K562 (cell line): ENCODE data around the gene HLA-DOA.

Source experiments
- BHLHE40 ChIP-seq: IDR thresholded peaks from 2 replicates; pipeline ENCODE4 v1.6.1; 2011; ENCODE audit warnings: low read length, improper control_type of control experiment
- CTBP1 ChIP-seq: fragments of 450-650 bp; IDR thresholded peaks from 2 replicates; pipeline ENCODE4 v1.6.1; 2016; ENCODE audit warnings: borderline replicate concordance
- NCOA2 ChIP-seq, 2 experiments: fragments of 450-650 bp; IDR thresholded peaks; 2 replicates each; pipeline ENCODE4 v1.6.1; 2018; ENCODE audit warnings: mild to moderate bottlenecking in 2 of 2, moderate library complexity in 1 of 2; ENCODE audit not compliant: partially characterized antibody in 2 of 2
- PHB2 ChIP-seq: fragments of 450-650 bp; IDR thresholded peaks from 2 replicates; pipeline ENCODE4 v1.6.1; 2017; ENCODE audit warnings: low read depth
- RAD21 ChIP-seq, 2 experiments: fragments of 250-450 bp in 1 of 2; fragments of 450-650 bp in 1 of 2; sonication (Bioruptor Pico) in 1 of 2; formaldehyde crosslinking in 1 of 2; IDR thresholded peaks in 1 of 2; conservative IDR thresholded peaks in 1 of 2; 2 replicates each; pipeline versions ENCODE4 v1.4.0 to v1.8.0; 2020 to 2022; ENCODE audit warnings: mild to moderate bottlenecking in 2 of 2, moderate library complexity in 1 of 2
- ZNF133 ChIP-seq: fragments of 250-450 bp; sonication (Bioruptor Pico); IDR thresholded peaks from 2 replicates; pipeline ENCODE4 v1.4.0; 2020; ENCODE audit warnings: mild to moderate bottlenecking
- ZNF668 ChIP-seq: fragments of 250-450 bp; sonication (Bioruptor Pico); IDR thresholded peaks from 2 replicates; pipeline ENCODE4 v1.8.0; 2022; ENCODE audit warnings: mild to moderate bottlenecking, inconsistent platforms
- ZSCAN32 ChIP-seq: fragments of 450-650 bp; formaldehyde crosslinking; IDR thresholded peaks from 2 replicates; pipeline ENCODE4 v1.4.0; 2020; ENCODE audit warnings: mild to moderate bottlenecking, moderate library complexity

GRCh38 chr6:32970413-32971241 is 38.8 kb downstream of the HLA-DOA start:
- TF ChIP-seq CTBP1 (no peak), ZNF668 (CRISPR knock-in tag) (no peak), ZNF133 (CRISPR knock-in tag) (no peak), PHB2 (no peak), RAD21 (CRISPR knock-in tag; conservative IDR thresholded peaks at IDR 0.05 in 1 of 2, IDR thresholded peaks at IDR 0.05 in 1 of 2) (no peak), NCOA2 (IDR thresholded peaks at IDR 0.05; ENCODE audit: partially characterized antibody in 2 of 2) (no peak), ZSCAN32 (CRISPR knock-in tag) (no peak), BHLHE40 (no peak; the same call in 1 of the 2 replicates)
